IPS-15b (cell line): Measurements from ENCODE around the gene SYNJ2.

ENCODE experiments used
- H3K27me3 ChIP-seq: one replicate; pipeline ENCODE4 v1.6.1; 2013; ENCODE audit warnings: low read length; ENCODE audit not compliant: control insufficient read depth, insufficient read depth
- H3K36me3 ChIP-seq: one replicate; pipeline ENCODE4 v1.6.1; 2013; ENCODE audit warnings: low read length; ENCODE audit not compliant: control insufficient read depth, insufficient read depth
- H3K4me1 ChIP-seq: one replicate; pipeline ENCODE4 v1.6.1; 2013; ENCODE audit warnings: mild to moderate bottlenecking, low read length; ENCODE audit not compliant: control insufficient read depth, insufficient read depth
- H3K4me3 ChIP-seq: one replicate; pipeline ENCODE4 v1.5.1; 2013; ENCODE audit warnings: low read depth, low read length
- H3K9ac ChIP-seq: one replicate; pipeline ENCODE4 v1.6.1; 2013; ENCODE audit warnings: low read depth, mild to moderate bottlenecking, low read length
- H3K9me3 ChIP-seq: one replicate; pipeline ENCODE4 v1.6.1; 2013; ENCODE audit warnings: mild to moderate bottlenecking, low read length; ENCODE audit not compliant: control insufficient read depth, insufficient read depth

The SYNJ2 gene

DNA sequence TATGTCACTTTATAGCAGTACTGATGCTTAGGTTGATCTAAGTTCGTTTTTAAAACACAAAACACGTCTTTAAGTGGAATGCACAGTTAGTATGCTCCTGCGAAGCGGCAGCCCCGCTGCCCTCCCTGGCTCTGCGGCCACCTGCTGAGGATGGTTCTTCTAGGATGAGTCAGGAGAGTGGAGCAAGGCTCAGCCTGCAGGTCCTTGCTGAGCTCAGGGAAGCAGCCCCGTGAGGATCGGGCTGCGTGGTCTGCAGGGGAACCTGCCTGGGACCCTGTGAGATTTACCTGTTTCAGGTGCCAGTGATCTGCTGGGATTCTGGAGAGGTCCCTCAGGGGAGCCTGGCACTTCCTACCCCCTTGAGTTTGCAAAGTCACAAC lies 57.5 kb downstream of the SYNJ2 start:
- Histone ChIP-seq H3K36me3 (no peaks in the 10 kb centered on the region), H3K27me3 (no peaks in the 10 kb centered on the region), H3K4me1 (no peaks in the 10 kb centered on the region), H3K9ac (no peak overlapping the region), H3K4me3 (no peak overlapping the region), H3K9me3 (no peaks in the 10 kb centered on the region)

DNA sequence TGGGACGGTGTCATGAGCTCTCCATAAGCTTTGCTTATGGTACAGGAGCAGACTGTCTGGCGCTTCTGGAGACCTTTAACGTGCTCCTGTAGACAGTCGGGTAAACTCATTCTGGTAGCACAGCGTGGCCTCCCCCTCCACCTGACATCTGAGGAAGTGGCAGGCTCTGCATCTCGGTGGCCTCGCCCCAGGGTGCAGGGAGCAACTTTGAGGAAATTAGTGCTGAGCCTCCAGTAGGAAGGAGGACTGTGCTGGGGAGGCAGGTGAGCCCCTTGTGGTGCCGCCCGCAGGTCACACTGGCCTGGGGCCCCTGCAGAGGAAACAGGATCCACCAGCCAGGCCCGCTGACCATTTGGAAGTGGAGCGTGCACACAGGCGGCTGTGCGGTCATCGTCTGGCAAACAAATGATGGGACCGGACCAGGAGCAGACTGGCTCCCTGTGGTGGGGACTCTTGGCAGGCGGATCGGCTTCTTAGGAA lies 57.9 kb downstream of the SYNJ2 start:
- Histone ChIP-seq H3K4me3 (no peak overlapping the region), H3K9ac (no peak overlapping the region), H3K9me3 (no peaks in the 10 kb centered on the region), H3K4me1 (no peaks in the 10 kb centered on the region), H3K27me3 (no peaks in the 10 kb centered on the region), H3K36me3 (no peaks in the 10 kb centered on the region)

DNA sequence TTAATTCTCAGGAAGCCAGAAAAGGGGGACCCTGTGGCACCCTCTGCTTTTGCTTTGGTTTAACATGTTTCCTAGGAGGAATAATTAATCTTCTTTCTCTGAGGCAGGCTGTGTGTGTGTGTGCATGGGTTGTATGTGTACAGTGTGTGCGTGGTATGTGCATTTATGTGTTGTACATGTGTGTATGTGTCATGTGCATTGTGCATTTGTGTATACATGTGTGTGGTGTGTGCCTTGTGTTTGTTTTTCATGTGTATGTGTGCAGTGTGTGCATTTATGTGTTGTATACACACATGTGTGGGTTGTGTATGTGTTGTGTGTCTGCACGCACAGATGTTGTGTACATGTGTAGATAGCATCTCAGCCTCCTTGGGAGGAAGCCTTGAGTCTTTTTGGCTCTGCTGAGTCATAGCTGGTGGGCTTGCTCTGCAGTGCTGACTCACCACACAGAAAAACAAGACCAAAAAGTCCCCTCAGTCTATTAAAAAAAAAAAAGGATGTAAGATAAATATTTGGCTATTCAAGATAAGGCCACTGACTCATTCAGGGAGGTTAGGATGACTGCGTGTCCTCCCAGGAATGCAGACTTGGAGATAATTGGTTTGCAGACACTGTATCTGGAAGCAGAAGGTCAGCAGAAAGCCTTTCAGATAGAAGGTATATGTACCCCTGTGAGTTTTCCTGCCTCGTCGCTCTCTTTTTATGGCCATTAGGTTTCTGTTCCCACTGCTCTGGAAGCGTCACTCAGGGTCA lies 58.6 kb downstream of the SYNJ2 start:
- no peak overlapping the region for H3K4me3 ChIP-seq
- no peaks in the 10 kb centered on the region for H3K4me1 ChIP-seq
- H3K9ac ChIP-seq: no peak overlapping the region

DNA sequence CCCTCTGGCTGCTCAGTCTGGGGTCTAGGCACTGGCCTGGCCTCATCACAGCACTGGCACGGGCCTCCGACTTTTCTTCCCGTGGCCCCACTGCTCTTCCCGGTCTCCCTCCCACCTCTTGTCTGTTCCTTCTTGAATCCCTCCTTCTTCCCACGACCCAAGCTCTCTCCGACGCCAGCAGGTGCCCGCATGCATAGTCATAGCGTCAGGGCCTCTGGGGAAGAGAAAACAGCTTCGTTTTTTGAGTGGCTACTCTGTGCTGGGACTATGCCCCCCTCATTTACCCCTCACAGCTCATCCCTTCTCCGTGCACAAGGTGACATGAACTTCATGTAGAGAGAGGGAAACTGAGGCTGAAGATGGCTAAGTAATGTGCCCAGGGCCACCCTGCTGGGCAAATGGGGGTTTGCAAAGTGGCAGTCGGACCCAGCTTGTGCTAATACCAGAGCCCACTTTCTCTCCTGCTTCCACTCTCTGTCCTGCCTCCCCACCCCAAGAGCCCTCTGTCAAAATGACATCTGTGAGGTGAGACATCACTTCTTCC lies 59.2 kb downstream of the SYNJ2 start:
- Histone ChIP-seq H3K4me1 (no peaks in the 10 kb centered on the region), H3K36me3 (no peaks in the 10 kb centered on the region), H3K27me3 (no peaks in the 10 kb centered on the region), H3K9me3 (no peaks in the 10 kb centered on the region), H3K9ac (no peak overlapping the region), H3K4me3 (no peak overlapping the region)

More for the DNA sequence above, 58.6 kb downstream of the SYNJ2 start:
- Histone ChIP-seq H3K27me3 (no peaks in the 10 kb centered on the region), H3K9me3 (no peaks in the 10 kb centered on the region), H3K36me3 (no peaks in the 10 kb centered on the region)

DNA sequence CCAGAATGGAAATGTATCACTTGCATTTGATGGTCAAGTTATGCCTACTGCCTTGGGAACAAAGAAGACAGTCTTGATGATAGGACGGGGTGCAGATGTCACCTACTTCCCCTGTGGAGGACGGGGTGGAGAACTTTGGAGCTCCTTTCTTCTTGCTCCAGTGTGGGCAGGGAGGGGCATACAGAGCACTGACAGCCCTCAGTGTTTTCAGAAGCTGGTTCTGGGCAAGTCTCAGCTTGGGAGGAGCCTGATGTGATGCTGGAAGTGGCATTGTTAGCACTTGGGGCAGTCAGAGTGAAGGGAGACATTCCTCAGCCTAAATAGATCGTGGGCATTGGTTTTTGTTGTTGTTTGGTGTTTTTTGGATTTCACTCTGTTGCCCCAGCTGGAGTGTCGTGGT lies 59.7 kb downstream of the SYNJ2 start:
- Histone ChIP-seq H3K9me3 (no peaks in the 10 kb centered on the region), H3K9ac (no peak overlapping the region), H3K4me3 (no peak overlapping the region), H3K4me1 (no peaks in the 10 kb centered on the region), H3K27me3 (no peaks in the 10 kb centered on the region), H3K36me3 (no peaks in the 10 kb centered on the region)

DNA sequence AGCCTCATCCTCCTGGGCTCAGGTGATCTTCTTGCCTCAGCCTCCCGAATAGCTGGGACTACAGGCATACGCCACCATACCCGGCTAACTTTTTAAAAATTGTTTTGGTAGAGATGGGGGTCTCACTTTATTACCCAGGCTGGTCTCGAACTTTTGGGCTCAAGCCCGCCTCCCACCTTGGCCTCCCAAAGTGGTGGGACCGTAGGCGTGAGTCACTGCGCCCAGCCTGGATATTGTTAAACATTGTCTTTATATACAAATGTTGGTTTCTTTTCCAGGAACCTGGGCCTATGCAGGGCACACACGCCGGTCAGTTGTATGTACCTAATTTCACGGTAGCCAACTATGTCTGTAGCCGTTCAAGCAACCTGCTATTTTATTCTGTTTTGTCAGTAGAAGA lies 60.1 kb downstream of the SYNJ2 start:
- Histone ChIP-seq H3K4me3 (no peak overlapping the region), H3K4me1 (no peaks in the 10 kb centered on the region), H3K9ac (no peak overlapping the region), H3K36me3 (no peaks in the 10 kb centered on the region), H3K9me3 (no peaks in the 10 kb centered on the region), H3K27me3 (no peaks in the 10 kb centered on the region)

DNA sequence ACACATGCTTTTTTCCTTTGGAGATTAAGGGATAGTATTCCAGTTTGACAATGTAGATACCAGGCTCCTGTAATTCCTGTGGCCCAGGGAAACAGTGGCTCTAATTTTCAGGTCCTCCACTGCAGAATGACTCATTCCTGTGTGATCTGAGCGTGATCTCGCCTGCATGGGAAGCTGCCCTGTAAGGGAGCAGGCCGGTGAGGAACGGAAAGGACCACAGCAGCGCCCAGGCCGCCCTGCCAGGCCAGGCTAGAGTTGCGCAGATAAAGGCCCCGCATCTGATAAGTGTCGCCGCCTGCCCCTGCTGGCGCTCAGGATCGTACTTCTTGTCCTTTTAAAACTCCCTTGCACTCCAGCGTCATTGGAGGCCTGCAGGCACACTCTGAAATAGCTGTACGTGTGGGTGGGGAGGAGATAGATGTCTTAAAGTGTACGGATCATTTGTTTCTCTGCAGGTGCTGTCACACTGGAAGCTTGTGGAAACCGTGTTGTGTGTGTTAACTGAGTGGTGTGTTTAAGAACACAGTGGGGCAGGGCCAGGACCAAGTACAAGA lies 60.7 kb downstream of the SYNJ2 start:
- no peak overlapping the region for H3K9ac ChIP-seq
- H3K27me3 ChIP-seq: no peaks in the 10 kb centered on the region
- no peaks in the 10 kb centered on the region for H3K36me3 ChIP-seq
- no peaks in the 10 kb centered on the region for H3K4me1 ChIP-seq
- no peak overlapping the region for H3K4me3 ChIP-seq
- no peaks in the 10 kb centered on the region for H3K9me3 ChIP-seq

DNA sequence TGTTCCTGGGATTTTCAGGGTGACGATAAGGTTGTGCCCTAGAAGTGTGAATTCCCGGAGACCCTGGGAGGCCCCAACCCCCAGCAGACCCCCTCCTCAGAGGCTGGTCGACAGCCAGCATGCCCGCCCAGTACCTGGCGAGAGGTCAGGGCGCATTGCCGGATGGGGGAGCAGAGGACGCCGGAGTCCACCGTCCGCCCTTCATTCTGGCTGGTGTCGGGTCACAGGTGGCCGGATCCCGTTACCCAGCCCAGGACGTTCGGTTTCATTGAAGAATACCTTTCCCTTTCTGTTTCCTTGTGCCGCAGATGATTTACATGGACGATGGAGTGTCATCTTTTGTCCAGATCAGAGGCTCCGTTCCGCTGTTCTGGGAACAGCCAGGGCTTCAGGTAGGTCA lies 61.3 kb downstream of the SYNJ2 start:
- Histone ChIP-seq H3K9ac (no peak overlapping the region), H3K36me3 (no peaks in the 10 kb centered on the region), H3K4me1 (no peaks in the 10 kb centered on the region), H3K27me3 (no peaks in the 10 kb centered on the region), H3K4me3 (no peak overlapping the region), H3K9me3 (no peaks in the 10 kb centered on the region)

DNA sequence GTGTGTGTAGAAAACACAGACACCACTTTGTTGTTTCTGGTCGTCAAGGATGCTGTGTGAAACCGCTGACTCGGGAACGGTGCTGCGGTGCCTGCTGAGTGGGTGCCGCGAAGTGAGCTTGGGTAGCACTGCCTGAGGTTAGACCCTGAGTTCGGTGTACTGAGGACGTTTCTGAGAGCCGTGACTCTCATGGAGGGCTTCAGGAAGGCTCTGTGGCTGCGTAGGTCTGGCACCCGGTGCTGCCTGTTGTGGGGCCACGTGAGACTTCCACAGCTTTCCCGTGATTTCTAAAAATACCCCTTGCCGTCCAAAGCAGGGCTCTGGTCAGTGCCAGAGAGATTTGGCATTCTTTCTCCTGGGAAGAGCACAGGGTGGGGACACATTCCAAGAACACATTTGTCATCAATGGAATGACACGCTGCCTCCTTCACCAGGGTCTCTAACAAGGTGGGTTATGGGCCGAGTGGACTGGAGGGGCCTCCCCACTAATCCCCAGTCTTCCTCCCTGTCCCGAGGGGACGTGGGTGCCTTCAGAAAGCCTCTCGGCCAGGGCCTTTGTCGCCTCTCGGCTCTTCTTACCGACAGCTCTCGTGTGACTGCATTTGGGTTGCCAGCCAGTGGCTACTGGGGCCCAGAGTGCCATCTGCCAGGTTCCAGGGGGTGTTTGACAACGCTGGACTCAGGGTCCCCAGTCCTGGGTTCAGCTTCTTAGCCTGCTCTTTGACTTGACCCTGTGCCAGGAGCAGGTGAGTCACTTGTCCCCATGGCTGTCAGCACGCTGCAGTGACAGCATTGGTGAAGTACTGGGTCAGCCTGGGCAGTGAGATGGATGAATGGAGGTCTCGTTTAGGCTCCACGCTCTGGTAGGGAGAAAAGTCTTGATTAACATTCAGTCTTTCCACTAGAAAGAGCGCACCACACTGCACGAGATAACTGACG lies 62.2 kb downstream of the SYNJ2 start:
- Histone ChIP-seq H3K4me3 (no peak overlapping the region), H3K36me3 (no peaks in the 10 kb centered on the region), H3K4me1 (no peaks in the 10 kb centered on the region), H3K27me3 (no peaks in the 10 kb centered on the region), H3K9me3 (no peaks in the 10 kb centered on the region), H3K9ac (no peak overlapping the region)

DNA sequence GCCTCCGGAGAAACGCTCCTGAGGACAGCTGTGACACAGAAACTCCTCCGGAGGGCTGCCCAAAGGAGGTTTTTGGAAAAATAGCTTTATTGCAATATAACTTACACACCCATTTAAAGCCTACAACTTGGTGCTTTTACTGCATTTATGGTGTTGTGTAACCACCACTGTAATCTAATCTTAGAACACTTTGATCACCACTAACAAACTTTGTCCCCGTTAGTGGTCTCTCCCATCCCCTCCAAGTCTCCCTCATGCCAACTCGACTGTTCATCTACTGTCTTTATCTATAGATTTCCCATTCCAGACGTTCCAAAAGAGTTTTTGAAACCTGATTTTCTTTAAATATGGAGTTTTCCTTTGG lies 62.8 kb downstream of the SYNJ2 start:
- H3K9me3 ChIP-seq: no peaks in the 10 kb centered on the region
- no peaks in the 10 kb centered on the region for H3K27me3 ChIP-seq
- no peak overlapping the region for H3K9ac ChIP-seq
- no peaks in the 10 kb centered on the region for H3K4me1 ChIP-seq
- no peak overlapping the region for H3K4me3 ChIP-seq
- no peaks in the 10 kb centered on the region for H3K36me3 ChIP-seq

DNA sequence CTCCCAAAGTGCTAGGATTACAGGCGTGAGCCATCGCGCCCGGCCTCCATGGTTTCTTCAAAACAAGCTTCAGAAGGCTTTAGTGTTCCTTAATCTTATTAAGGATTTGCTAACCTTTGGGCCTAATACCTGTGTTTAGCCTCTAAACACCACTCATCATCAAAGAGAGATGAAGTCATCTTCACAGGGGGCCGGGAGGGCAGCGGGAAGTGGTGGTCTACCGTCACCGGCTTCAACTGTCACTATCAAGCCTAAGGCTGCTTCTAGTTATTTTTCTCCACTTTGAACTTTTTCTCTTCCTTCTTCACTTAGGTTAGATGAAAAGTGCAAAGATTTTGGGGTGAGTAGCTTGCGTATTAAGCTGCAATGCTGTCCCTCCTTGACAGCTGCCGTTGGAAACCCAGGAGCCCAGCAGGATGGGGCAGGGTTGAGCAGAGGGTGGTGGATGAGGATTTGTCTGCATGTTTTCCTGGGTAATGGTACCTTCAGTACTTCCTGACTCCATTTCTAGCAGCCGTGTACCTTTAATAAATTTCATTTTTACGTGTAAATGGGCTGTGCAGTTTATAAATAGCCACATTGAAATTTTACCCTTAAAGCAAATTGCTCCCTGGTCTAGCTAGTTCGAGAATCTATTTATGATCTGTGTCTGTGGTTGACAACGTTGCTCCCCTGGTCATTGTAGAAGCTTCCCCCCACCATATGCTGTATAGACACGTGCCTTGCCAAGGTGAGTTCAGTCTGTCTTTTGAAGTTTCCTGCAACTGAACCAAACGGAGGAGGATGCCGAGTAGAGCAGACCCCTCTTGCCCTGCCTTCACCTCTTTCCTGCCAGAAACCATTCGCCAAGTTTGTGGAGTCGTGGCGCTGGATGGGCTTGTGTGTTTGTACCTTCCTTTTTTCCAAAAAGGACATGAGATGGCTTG lies 64.8 kb downstream of the SYNJ2 start:
- Histone ChIP-seq H3K9me3 (no peaks in the 10 kb centered on the region), H3K4me3 (no peak overlapping the region), H3K9ac (no peak overlapping the region), H3K4me1 (no peaks in the 10 kb centered on the region), H3K36me3 (no peaks in the 10 kb centered on the region), H3K27me3 (no peaks in the 10 kb centered on the region)
